Measurements from ENCODE around the gene COP1.
"Not testable (repeated sequence)": the region's sequence is repeated elsewhere in the genome, so short reads cannot be mapped to it uniquely, and the experiment has no call there.

COP1 gene

GRCh38 chr1:176141449-176141848 is 65.6 kb downstream of the COP1 start:
- DNase-seq (ENCODE audit: insufficient read length, low spot score): no peak
- no peak for FAIRE-seq

- no peak for DNase-seq (ENCODE audit: insufficient read length, low spot score)
Observed at GRCh38 chr1:176136891-176137290, 70.2 kb downstream of the COP1 start.

GRCh38 chr1:176134666-176135065 is 72.4 kb downstream of the COP1 start:
- FAIRE-seq (no peak), DNase-seq (ENCODE audit: insufficient read length, low spot score) (no peak)

More at GRCh38 chr1:176136891-176137290, 70.2 kb downstream of the COP1 start:
- FAIRE-seq: no peak

- DNase-seq (ENCODE audit: insufficient read length, low spot score): no peak
- FAIRE-seq: no peak
Observed at GRCh38 chr1:176122282-176122681, 84.8 kb downstream of the COP1 start.

- no peak for FAIRE-seq
- no peak for DNase-seq (ENCODE audit: insufficient read length, low spot score)
Observed at GRCh38 chr1:176119549-176119948, 87.5 kb downstream of the COP1 start.

GRCh38 chr1:176118985-176119384 is 88.1 kb downstream of the COP1 start:
- DNase-seq (ENCODE audit: insufficient read length, low spot score) (no peak), FAIRE-seq (no peak)

- no peak for DNase-seq (ENCODE audit: insufficient read length, low spot score)
- no peak for FAIRE-seq
Observed at GRCh38 chr1:176111835-176112234, 95.3 kb downstream of the COP1 start.

- FAIRE-seq: no peak
- DNase-seq (ENCODE audit: insufficient read length, low spot score): no peak
Observed at GRCh38 chr1:176110203-176110602, 96.9 kb downstream of the COP1 start.

- FAIRE-seq: no peak
- no peak for DNase-seq (ENCODE audit: insufficient read length, low spot score)
Observed at GRCh38 chr1:176102768-176103350, 104.2 kb downstream of the COP1 start.

- DNase-seq (ENCODE audit: insufficient read length, low spot score): no peak
Observed at GRCh38 chr1:176101951-176102642, 105.0 kb downstream of the COP1 start.

GRCh38 chr1:176098560-176098959 is 108.5 kb downstream of the COP1 start:
- DNase-seq (ENCODE audit: insufficient read length, low spot score): no peak
- no peak for FAIRE-seq

More at GRCh38 chr1:176101951-176102642, 105.0 kb downstream of the COP1 start:
- no peak for FAIRE-seq

- DNase-seq (ENCODE audit: insufficient read length, low spot score): no peak
- no peak for FAIRE-seq
Observed at GRCh38 chr1:176096015-176096414, 111.1 kb downstream of the COP1 start.

GRCh38 chr1:176090766-176091165 is 116.3 kb downstream of the COP1 start:
- no peak for DNase-seq (ENCODE audit: insufficient read length, low spot score)
- no peak for FAIRE-seq

- not testable (repeated sequence) for FAIRE-seq; DNase-seq (ENCODE audit: insufficient read length, low spot score)
Observed at GRCh38 chr1:176087746-176088145, 119.3 kb downstream of the COP1 start.

- DNase-seq (ENCODE audit: insufficient read length, low spot score) (no peak), FAIRE-seq (no peak)
Observed at GRCh38 chr1:176073524-176074157, 133.4 kb downstream of the COP1 start.

GRCh38 chr1:176068901-176069300 is 138.2 kb downstream of the COP1 start:
- FAIRE-seq (no peak), DNase-seq (ENCODE audit: insufficient read length, low spot score) (no peak)

GRCh38 chr1:176068256-176068655 is 138.8 kb downstream of the COP1 start:
- FAIRE-seq (no peak), DNase-seq (ENCODE audit: insufficient read length, low spot score) (no peak)

- DNase-seq (ENCODE audit: insufficient read length, low spot score) (no peak), FAIRE-seq (no peak)
Observed at GRCh38 chr1:176066709-176067108, 140.4 kb downstream of the COP1 start.

GRCh38 chr1:176058686-176059085 is 148.4 kb downstream of the COP1 start:
- FAIRE-seq (no peak), DNase-seq (ENCODE audit: insufficient read length, low spot score) (no peak)

GRCh38 chr1:176056312-176056711 is 150.8 kb downstream of the COP1 start:
- no peak for DNase-seq (ENCODE audit: insufficient read length, low spot score)
- no peak for FAIRE-seq

GRCh38 chr1:176055398-176055797 is 151.7 kb downstream of the COP1 start:
- no peak for DNase-seq (ENCODE audit: insufficient read length, low spot score)
- FAIRE-seq: no peak

- DNase-seq (ENCODE audit: insufficient read length, low spot score) (no peak), FAIRE-seq (no peak)
Observed at GRCh38 chr1:176051902-176052518, 155.1 kb downstream of the COP1 start.

Measured in GM19239 (cell line).